RWPE1 (cell line): ENCODE measurements around the gene SV2B.

Experiments used
- CTCF ChIA-PET: fragments of 350-600 bp; sonication (Branson Sonifier 250); formaldehyde crosslinking; extraction: SDS; loops from one replicate; lab custom pipeline; 2021; lab: Yijun Ruan, JAX
- POLR2A ChIA-PET: fragments of 400-600 bp; formaldehyde crosslinking; extraction: SDS; loops from one replicate; lab custom pipeline; 2020; ENCODE audit warnings: antibody characterized with exemption; ENCODE audit not compliant: low non-redundant PET; lab: Yijun Ruan, JAX
- DNase-seq: peaks from one replicate; pipeline ENCODE4 v3.0.0; 2012; ENCODE audit warnings: low spot score
- H3K27ac ChIP-seq: fragments of 450-650 bp; 2 replicates; pipeline ENCODE4 v1.5.1; 2017
- CTCF ChIP-seq: fragments of 450-650 bp; conservative IDR thresholded peaks from 2 replicates; pipeline ENCODE4 v1.5.1; 2017; ENCODE audit warnings: low read depth, mild to moderate bottlenecking

Gene SV2B

GRCh38 chr15:91316126-91316525 lies 216.1 kb downstream of the SV2B start:
- CTCF ChIA-PET: interaction anchor here (0.7 to 1.0 kb wide), 3 partner anchors 12 to 130 kb away, joined by 3 read pairs; no protein-coding TSS in a partner anchor

GRCh38 chr15:91318516-91318915 lies 218.5 kb downstream of the SV2B start:
- TF ChIP-seq CTCF: no peak
- POLR2A ChIA-PET: no interaction called here
- CTCF ChIA-PET: interaction anchor here (0.5 to 0.6 kb wide), 2 partner anchors 41 to 797 kb away, joined by 4 read pairs; no protein-coding TSS in a partner anchor
- DNase-seq: no peak
- H3K27ac ChIP-seq: no peak overlapping the region

More at GRCh38 chr15:91316126-91316525, 216.1 kb downstream of the SV2B start:
- POLR2A ChIA-PET: no interaction called here
- no peak overlapping the region for H3K27ac ChIP-seq
- DNase-seq: no peak
- TF ChIP-seq CTCF: no peak

DNA sequence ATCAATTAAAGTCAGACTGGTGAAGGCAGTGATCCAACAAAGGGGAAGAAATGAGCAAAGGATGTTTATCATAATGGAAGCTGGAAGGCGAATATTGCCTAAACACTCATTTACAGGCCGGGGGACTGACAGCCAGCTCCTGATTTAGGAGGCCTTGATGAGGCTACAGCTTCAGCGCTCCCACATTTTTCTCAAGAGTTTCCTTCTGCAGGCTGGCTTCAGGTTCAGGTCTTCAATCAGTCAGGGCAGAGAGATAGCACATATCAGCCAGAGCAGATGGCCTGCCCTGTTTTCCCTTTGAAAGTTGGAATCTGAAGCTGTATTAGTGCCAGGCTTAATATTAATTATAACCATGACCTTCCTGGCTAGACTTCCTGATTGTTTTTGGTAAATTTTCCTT lies 218.9 kb downstream of the SV2B start:
- no peak overlapping the region for H3K27ac ChIP-seq
- ChIA-PET POLR2A (no interaction called here), CTCF (interaction anchor here (0.5 to 0.8 kb wide), 3 partner anchors 41 to 797 kb away, joined by 3 to 4 read pairs (median 4); no protein-coding TSS in a partner anchor)
- no peak for DNase-seq
- no peak for TF ChIP-seq CTCF

DNA sequence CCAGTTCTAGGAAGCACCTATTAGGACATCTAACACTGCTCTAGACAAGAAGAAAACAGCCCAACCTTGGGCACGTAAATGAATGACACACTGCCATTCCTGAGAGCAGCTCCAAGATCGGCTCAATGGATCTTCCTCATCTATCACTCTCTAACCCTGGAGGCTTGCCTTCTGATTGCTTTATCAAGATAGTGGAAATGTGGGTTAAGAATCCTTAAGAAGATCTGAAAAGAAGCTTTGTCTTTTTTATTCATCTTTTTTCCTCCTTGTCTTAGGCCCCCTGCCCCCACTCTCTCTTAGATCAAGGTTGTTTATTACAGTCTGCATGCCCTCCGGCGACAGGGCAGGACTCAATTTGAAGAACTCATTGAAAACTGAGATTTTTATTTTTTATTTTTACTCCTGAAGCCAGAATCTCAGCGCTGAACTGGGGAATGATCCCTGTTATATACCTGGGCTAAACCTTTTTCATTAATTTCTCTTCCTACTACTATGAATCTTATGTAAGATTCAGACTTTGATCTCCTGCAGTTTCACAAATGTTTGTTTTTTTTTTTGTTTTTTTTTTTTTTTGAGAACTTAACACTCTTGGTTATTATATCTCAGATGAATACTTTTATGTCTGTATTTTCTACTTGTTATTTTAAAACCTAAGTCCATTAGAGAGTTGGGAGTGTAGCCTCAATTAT lies 219.5 kb downstream of the SV2B start:
- no peak for TF ChIP-seq CTCF
- CTCF ChIA-PET: interaction anchor here (0.8 kb wide), 1 partner anchor 387 kb away, joined by 3 read pairs; no protein-coding TSS in a partner anchor
- POLR2A ChIA-PET: no interaction called here
- no peak overlapping the region for H3K27ac ChIP-seq
- DNase-seq: no peak

- no peak for DNase-seq
- H3K27ac ChIP-seq: no peak overlapping the region
- CTCF ChIA-PET: no interaction called here
- no peak for TF ChIP-seq CTCF
- POLR2A ChIA-PET: no interaction called here
Measured at GRCh38 chr15:91320101-91320500, 220.0 kb downstream of the SV2B start.

- ChIA-PET CTCF (no interaction called here), POLR2A (no interaction called here)
- no peak overlapping the region for H3K27ac ChIP-seq
- DNase-seq: no peak
- no peak for TF ChIP-seq CTCF
Measured at GRCh38 chr15:91329914-91330313, 229.9 kb downstream of the SV2B start.
